Ovary (tissue), 9 donors: Measurements from ENCODE around the gene GSTA2. TPM values are rescaled to one million over a fixed set of nuclear protein-coding genes. Genes with fewer than 3 reads are reported as not detected.

ENCODE experiments used
- DNase-seq, 5 donors: peaks; one replicate each; pipeline ENCODE4 v3.0.0-alpha.2; 2019 to 2020
- H3K27ac ChIP-seq, 2 donors: fragments of 200-600 bp; one replicate each; pipeline versions ENCODE4 v1.5.1 to v1.8.0; 2019 to 2022
- H3K27me3 ChIP-seq: fragments of 200-600 bp; one replicate; pipeline ENCODE4 v1.8.0; 2022
- H3K36me3 ChIP-seq: fragments of 200-600 bp; sonication (generic); one replicate; pipeline ENCODE4 v1.5.1; 2019
- H3K4me1 ChIP-seq: one replicate; pipeline ENCODE4 v1.8.1; 2013; ENCODE audit warnings: mild to moderate bottlenecking, moderate library complexity; ENCODE audit not compliant: insufficient read depth
- H3K4me3 ChIP-seq: fragments of 200-600 bp; sonication (generic); one replicate; pipeline ENCODE4 v1.5.1; 2017
- H3K9me3 ChIP-seq, 2 donors: fragments of 200-600 bp in 1 of 2; sonication (generic) in 1 of 2; one replicate each; pipeline versions ENCODE4 v1.5.1 to v1.8.1; 2013 to 2019; ENCODE audit warnings: mild to moderate bottlenecking in 1 of 2, moderate library complexity in 1 of 2
- EP300 ChIP-seq: sonication (generic); formaldehyde crosslinking; IDR thresholded peaks from one replicate; pipeline ENCODE4 v1.6.1; 2017; ENCODE audit warnings: antibody characterized with exemption
- POLR2A ChIP-seq: fragments of 450-650 bp; IDR thresholded peaks from one replicate; pipeline ENCODE4 v1.6.1; 2017; ENCODE audit warnings: antibody characterized with exemption, mild to moderate bottlenecking, moderate library complexity
- WGBS, 3 donors: extraction: QIAGEN DNeasy Blood & Tissue Kit in 1 of 3; methylation state at CpG; one replicate each; pipeline versions ENCODE4 v1.1.5 to v1.1.7; 2013 to 2017; 5-methylcytosine and 5-hydroxymethylcytosine counted together
- intact Hi-C, 4 donors: fragments of 100-400 bp; cut with DNase I; formaldehyde crosslinking; loops; one replicate each; pipeline versions ENCODE4 v1.11.0 to v1.15.1; 2022 to 2023
- polyA plus RNA-seq, 2 donors: library from polyadenylated mRNA; stranded (reverse); fragments of 200-250 nt in 1 of 2; fragments of 350-450 nt in 1 of 2; fragmentation: Illumina TruSeq in 1 of 2; extraction: RNeasy Lipid Tissue Mini Kit (QIAGEN cat#74804) in 1 of 2; gene quantifications; one replicate each; pipeline ENCODE4 v1.2.3, GENCODE V29; 2013 to 2014
- total RNA-seq, 7 donors: library from RNA; depleted of rRNA in 2 of 7; stranded (reverse); fragments of >200 nt in 2 of 7; fragmentation: NEBNext Ultra II Directional in 3 of 7; extraction: Animal tissue kit (Norgen Biotek cat#: 25700) in 3 of 7; gene quantifications; one replicate each; pipeline versions ENCODE4 v1.1.0 to v1.2.4, GENCODE V29; 2016 to 2023
- TF ChIP-seq, protein P1 (sequence below), 3 donors: fragments of 450-650 bp in 2 of 3; fragments of 200-600 bp in 1 of 3; IDR thresholded peaks; one replicate each; pipeline versions ENCODE4 v1.5.1 to v1.8.0; 2016 to 2022; ENCODE audit warnings: antibody characterized with exemption in 3 of 3, mild to moderate bottlenecking in 1 of 3
- donor health status: DM: no; HTN: no; CAD: no; lungs with moderate emphysema.
- donor health status: DM: no; HTN: no; CAD: no.
- donor health status: Bipolar disorder and iron deficiency.
- donor health status: DM: yes; HTN: yes; CAD: no.
- donor health status: DM: no; HTN: no; CAD: no.
- donor health status: DM: yes; HTN: yes; CAD: no.

GSTA2 gene
- total and polyA plus RNA-seq, 9 donors = 0.46 to 2.0 (median 0.54) TPM; not detected in 4

DNA sequence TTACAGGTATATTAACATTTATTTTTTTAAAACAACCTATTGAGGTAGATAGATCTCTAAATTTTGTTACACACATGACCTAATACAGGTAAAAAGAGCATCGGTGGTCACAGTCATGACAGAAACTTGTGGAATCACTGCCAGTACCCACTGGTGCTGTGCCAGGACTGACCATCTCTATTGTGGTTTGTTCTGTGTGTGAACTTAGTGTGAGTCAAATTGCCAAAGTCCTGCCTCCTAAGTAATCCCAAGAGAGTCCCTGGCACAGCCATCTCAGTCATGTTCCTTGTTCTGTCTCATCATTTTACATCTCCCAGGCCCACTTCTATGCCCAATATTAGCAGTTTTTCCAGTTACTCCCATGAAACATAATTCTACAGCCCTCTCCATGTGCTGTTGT is 21.4 kb downstream of the GSTA2 start:
- no peak for DNase-seq
- H3K4me3 ChIP-seq = no peak overlapping the region
- no peaks in the 10 kb centered on the region for H3K27me3 ChIP-seq
- no peaks in the 10 kb centered on the region for H3K36me3 ChIP-seq
- intact Hi-C loops = no loop called here
- no peaks in the 10 kb centered on the region for H3K9me3 ChIP-seq
- 88 to 93% (median 89%) methylated on average over 1 of the region's 1 CpG for WGBS, 3 donors
- H3K27ac ChIP-seq = no peak overlapping the region
- H3K4me1 ChIP-seq = no peaks in the 10 kb centered on the region
- no peak for TF ChIP-seq EP300
- no peak for TF ChIP-seq POLR2A
- TF ChIP-seq, protein P1, sequence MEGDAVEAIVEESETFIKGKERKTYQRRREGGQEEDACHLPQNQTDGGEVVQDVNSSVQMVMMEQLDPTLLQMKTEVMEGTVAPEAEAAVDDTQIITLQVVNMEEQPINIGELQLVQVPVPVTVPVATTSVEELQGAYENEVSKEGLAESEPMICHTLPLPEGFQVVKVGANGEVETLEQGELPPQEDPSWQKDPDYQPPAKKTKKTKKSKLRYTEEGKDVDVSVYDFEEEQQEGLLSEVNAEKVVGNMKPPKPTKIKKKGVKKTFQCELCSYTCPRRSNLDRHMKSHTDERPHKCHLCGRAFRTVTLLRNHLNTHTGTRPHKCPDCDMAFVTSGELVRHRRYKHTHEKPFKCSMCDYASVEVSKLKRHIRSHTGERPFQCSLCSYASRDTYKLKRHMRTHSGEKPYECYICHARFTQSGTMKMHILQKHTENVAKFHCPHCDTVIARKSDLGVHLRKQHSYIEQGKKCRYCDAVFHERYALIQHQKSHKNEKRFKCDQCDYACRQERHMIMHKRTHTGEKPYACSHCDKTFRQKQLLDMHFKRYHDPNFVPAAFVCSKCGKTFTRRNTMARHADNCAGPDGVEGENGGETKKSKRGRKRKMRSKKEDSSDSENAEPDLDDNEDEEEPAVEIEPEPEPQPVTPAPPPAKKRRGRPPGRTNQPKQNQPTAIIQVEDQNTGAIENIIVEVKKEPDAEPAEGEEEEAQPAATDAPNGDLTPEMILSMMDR (IDR thresholded peaks at IDR 0.05) = no peak

DNA sequence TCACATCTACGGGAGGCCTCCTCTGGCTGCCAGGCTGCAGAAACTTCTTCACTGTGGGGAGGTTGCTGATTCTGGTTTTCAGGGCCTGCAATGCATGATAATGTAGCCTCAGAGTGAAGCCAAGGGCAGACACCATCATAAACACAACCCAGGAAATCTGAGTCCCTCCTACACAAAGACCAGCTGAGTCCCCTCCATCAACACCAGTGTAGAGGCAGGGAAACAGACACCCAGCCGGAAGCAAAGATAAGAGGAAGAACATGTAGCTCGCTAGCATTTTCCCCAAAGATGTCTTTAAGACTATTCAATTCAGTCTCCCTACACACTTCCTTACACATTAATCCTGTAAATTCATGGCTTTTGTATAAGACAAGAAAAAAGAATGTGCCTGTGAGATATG is 23.6 kb downstream of the GSTA2 start:
- WGBS, 3 donors = 63 to 70% (median 69%) methylated on average over 3 of the region's 3 CpGs
- intact Hi-C loops = no loop called here
- Histone ChIP-seq H3K9me3 (no peaks in the 10 kb centered on the region), H3K27me3 (no peaks in the 10 kb centered on the region), H3K27ac (no peak overlapping the region), H3K4me1 (no peaks in the 10 kb centered on the region), H3K36me3 (no peaks in the 10 kb centered on the region), H3K4me3 (no peak overlapping the region)
- TF ChIP-seq EP300 = no peak
- TF ChIP-seq POLR2A = no peak
- TF ChIP-seq, protein P1 (IDR thresholded peaks at IDR 0.05) = no peak
- no peak for DNase-seq

DNA sequence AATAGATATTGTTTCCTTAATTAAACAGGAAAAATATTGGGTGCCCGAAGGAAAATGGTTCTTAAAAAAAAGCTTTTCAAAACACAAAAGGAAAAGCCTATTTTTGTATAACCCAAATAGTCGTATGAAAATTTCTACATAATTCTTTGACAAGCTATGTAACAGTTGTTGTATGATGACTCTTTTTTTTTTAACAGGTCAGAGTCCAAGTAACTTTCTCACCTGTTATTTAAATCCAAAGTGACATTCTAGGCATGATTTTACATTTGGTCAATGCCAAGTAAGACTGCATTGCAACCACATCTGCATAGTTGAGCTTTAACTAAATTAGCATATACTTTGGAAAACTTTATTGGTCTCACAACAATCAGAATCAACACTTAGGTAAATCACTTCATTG is 24.1 kb downstream of the GSTA2 start:
- H3K4me3 ChIP-seq = no peak overlapping the region
- no peak for DNase-seq
- H3K9me3 ChIP-seq = no peaks in the 10 kb centered on the region
- H3K36me3 ChIP-seq = no peaks in the 10 kb centered on the region
- H3K4me1 ChIP-seq = no peaks in the 10 kb centered on the region
- H3K27me3 ChIP-seq = no peaks in the 10 kb centered on the region
- TF ChIP-seq, protein P1 (IDR thresholded peaks at IDR 0.05) = no peak
- TF ChIP-seq EP300 (no peak), POLR2A (no peak)
- 2 to 21% (median 16%) methylated on average over 2 of the region's 2 CpGs for WGBS, 3 donors
- H3K27ac ChIP-seq = no peak overlapping the region
- intact Hi-C loops = no loop called here

DNA sequence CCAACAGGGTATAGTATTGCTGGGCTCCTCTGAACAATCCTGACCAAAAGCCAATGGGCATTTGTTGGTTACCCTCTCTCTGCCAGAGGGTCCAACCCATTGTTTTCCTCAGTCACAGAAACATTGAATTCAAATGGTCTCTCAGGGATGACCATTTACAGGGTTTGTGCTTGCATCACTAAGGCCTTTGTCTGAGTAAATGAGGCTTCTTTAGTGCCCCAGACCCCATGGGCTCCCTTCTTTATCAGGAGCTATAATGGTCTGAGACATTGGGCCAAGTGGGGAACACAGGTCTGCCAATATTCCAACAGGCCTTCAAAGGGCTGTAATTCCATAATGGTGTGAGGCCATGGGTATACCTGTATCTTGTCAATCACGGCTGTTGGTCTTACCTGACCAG is 27.1 kb downstream of the GSTA2 start:
- no peak for DNase-seq
- TF ChIP-seq POLR2A (no peak), EP300 (no peak)
- TF ChIP-seq, protein P1 (IDR thresholded peaks at IDR 0.05) = no peak
- no peaks in the 10 kb centered on the region for H3K4me1 ChIP-seq
- no peaks in the 10 kb centered on the region for H3K27me3 ChIP-seq
- intact Hi-C loops = no loop called here
- no peaks in the 10 kb centered on the region for H3K36me3 ChIP-seq
- WGBS, 3 donors = 91 to 95% (median 94%) methylated on average over 1 of the region's 1 CpG
- no peaks in the 10 kb centered on the region for H3K9me3 ChIP-seq
- no peak overlapping the region for H3K27ac ChIP-seq
- no peak overlapping the region for H3K4me3 ChIP-seq

DNA sequence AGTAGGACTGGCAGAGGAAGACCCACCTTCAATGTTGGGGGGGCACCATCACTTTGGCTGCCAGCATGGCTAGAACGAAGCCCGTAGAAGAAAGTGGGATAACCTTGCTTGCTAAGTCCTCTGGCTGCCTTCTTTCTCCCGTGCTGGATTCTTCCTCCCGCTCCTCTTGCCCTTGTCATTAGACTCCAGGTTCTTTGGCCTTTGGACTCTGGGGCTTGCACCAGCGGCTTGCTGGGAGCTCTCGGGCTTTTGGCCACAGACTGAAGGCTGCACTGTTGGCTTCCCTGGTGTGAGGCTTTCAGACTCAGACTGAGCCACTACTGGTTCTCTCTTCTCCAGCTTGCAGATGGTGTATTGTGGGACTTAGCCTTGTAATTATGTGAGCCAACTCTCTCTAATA is 28.2 kb downstream of the GSTA2 start:
- H3K27me3 ChIP-seq = no peaks in the 10 kb centered on the region
- 96 to 99% (median 98%) methylated on average over 6 of the region's 6 CpGs for WGBS, 3 donors
- no peak overlapping the region for H3K27ac ChIP-seq
- intact Hi-C loops = no loop called here
- no peaks in the 10 kb centered on the region for H3K4me1 ChIP-seq
- no peak for TF ChIP-seq POLR2A
- TF ChIP-seq, protein P1 (IDR thresholded peaks at IDR 0.05) = no peak
- no peak for TF ChIP-seq EP300
- no peak for DNase-seq
- H3K36me3 ChIP-seq = no peaks in the 10 kb centered on the region
- no peak overlapping the region for H3K4me3 ChIP-seq
- H3K9me3 ChIP-seq = no peaks in the 10 kb centered on the region
